SHP77 treated with DMSO at 0.1 percent for 48 hours (cell line): Measurements from ENCODE around the gene ECSIT.

Experiments used
- DNase-seq: peaks from one replicate; lab custom pipeline; 2025; lab: John Stamatoyannopoulos, UW

The ECSIT gene

GRCh38 chr19:11499890-11500420 lies 29.0 kb downstream of the ECSIT start:
- no peak for DNase-seq

DNA sequence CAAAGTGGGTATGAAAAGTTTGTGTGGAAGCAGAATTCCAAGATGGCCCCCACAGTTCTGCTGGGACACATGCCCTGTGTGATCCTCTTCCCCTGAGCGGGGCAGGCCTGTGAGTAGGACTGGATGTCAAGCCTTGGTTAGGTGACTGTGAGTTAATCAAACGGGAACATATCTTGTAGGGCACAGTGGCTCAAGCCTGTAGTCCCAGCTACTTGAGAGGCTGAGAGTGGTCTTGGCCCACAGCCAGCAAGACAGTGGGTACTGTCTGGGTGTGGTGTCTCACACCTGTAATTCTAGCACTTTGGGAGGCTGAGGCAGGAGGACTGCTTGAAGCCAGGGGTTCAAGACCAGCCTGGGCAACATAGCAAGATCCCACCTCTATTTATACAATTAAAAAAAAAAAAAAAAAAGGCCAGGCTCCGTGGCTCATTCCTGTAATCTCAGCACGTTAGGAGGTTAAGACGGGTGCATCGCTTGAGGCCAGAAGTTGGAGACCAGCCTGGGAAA lies 29.7 kb downstream of the ECSIT start:
- DNase-seq: no peak

GRCh38 chr19:11496391-11497163 lies 32.4 kb downstream of the ECSIT start:
- DNase-seq: peak; percentile 26

DNA sequence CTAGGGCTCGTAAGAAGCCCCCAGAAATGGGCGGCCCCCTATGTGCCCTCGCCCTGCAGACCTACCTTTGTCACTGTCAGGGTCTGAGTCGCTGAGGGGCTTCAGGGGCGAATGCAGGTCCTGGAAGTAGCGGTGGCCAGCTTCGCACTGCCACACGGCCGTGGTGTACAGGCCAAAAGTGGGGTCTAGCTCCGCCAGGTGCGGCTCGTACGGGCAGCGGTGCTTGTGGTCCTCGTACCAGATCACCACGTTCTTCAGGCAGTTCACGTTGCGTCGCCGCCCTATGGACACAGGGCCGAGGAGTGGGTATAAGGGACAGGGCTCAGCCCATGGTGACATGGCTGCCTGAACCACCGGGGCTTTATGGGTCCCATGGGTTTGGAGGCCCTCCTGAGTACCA lies 33.0 kb downstream of the ECSIT start:
- DNase-seq: no peak

GRCh38 chr19:11495481-11495880 lies 33.5 kb downstream of the ECSIT start:
- no peak for DNase-seq

DNA sequence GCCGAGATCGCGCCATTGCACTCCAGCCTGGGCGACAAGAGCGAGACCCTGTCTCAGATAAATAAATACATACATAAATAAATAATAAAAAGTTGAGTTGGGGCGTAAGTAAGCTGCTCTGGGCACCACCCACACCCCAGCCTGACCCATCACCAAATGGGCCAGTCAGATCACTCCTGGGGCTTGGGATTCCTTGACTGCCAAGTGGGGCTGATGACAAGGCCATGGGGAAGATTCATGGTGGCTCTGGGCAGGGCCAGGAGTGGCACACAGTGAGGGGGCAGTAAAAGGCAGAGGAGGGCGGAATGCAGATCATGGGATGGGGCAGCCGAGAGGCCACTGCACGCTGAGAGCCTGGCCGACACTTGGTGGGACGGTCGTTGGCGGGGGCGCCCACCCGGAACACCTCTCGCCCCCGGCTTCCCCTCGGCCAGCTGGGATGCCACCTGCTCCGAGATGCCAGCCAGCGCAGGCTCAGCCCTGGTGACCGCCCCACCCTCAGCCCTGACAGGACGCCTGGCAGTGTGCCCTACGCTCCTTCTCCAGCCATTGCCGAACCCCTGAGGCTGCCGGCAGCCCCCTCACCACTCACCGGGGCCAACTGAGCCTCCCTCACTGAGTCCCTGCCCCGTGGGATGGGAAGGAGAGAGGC lies 34.2 kb downstream of the ECSIT start:
- no peak for DNase-seq

GRCh38 chr19:11489378-11489777 lies 39.6 kb downstream of the ECSIT start:
- no peak for DNase-seq

GRCh38 chr19:11486661-11487503 lies 42.1 kb downstream of the ECSIT start:
- no peak for DNase-seq

- DNase-seq: no peak
Measured at GRCh38 chr19:11485245-11485837, 43.6 kb downstream of the ECSIT start.

GRCh38 chr19:11483366-11484111 lies 45.4 kb downstream of the ECSIT start:
- DNase-seq: no peak

DNA sequence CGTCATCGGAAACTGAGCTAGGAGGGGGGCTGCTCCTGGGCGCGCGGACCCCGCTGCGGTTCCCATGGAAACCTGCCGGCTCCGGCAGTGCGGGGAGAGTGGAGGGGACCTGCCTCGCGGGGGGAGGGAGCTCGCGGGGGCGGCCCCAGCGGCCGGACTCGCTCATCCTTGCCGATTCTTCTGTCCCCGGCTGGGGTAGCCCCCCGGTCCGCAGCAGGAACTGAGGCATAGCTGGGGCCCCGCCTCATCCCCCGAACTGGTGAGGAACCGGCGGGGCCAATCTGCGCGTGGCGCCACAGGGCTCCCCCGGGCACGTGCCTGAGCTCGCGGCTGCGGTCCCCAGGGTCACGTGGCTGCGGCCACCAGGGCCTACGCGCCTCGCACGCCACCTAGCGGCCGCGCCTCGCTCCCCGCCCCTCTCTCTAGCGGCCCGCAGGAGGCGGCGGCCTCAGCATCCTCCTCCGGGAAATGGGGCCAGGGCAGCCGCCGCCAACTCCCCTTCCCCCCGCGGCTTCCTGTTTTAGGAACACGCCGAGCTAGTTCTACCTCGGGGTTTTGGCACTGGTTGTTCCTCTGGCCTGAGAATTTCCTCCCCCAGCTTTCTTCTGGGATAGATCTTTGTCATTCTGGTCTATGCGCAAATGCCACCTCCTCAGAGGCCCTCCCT lies 46.4 kb downstream of the ECSIT start:
- peak; percentile 59 for DNase-seq

DNA sequence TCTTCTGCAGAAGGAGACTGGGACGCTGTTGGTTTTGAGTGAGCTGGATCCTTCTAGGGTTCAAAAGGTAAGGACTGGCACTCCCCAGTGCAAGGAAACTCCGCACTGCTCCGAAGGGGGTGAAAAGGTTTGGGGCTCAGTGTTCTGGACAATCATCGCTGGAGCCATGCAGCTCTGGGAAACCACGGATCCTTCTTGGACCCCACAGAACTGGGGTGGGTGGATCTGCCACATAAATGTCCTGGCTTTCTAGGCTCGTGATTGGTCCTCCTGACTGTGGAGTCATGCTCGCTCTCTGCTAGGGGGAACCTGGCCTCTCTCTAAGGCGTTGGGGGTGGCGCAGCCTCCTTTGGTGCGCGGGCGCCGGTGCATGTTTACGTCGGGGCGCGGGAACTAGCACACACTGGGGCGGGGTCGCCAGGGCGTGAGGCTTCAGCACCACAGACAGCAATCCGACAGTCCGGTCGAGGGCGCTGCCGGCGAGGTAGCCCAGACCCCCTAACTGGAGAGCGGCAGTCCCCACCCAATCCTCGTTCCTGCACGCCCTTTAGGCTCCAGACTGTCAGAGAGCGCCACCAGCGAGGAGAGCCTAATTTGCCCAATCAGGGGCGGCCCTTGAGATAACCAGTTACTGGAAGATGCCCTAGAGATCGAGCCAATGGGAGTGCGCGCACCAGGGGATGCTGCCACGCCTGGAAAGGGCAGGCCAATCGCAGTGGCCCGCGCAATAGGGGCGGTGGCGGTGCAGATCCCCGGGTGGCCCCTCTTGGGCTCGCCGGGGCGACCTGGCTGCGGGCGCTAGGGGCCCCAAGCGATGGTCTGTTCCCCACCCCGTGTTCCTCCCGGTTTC lies 47.2 kb downstream of the ECSIT start:
- DNase-seq: peak; percentile 88

GRCh38 chr19:11480715-11481533 lies 48.0 kb downstream of the ECSIT start, which contains the start of gene ELAVL3:
TSS of gene ELAVL3 (minus strand) at chr19:11481046. CDS start at chr19:11480608, 438 bp downstream.
- no peak for DNase-seq

DNA sequence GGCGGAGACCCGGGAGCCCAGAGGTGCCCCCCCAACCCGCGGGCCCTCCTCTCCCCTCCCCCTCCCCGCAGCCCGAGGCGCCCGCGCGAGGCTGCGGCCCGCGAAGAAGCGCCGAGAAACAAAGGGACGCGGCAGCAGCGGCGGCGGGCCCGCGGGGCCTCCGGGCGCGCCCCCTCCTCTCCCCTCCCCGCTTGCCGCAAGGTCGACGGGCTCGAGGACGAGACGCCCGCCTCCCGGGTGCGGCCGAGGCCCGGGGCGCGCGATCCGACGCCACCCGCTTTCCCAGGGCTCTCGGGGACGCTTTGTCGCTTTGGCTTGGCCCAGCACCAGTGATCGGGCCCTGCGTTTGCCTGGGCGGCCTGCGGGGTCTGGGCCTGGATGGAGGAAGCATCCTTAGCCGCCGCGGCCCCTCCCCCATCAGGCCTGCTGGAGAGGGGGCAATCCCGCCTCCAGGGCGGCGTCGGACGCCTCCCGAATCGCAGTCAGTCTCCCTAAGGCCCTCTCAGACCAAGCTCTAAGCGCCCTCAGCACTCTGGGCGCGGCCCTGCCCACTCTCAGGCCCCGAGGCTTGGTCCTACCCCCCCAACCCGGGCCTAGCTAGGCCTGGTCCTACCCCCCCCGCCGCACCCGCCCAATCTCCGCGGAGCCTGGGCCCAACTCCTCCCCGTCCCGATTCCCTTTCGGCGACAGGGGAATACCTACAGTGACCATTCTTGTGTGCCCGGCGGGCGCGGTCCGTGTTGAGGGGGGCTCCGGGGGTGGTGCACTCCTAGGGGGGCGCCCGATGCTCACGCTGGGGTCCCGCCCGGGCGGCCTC lies 48.8 kb downstream of the ECSIT start:
- DNase-seq: no peak

- DNase-seq: peak; percentile 47
Measured at GRCh38 chr19:11479090-11479897, 49.6 kb downstream of the ECSIT start.

DNA sequence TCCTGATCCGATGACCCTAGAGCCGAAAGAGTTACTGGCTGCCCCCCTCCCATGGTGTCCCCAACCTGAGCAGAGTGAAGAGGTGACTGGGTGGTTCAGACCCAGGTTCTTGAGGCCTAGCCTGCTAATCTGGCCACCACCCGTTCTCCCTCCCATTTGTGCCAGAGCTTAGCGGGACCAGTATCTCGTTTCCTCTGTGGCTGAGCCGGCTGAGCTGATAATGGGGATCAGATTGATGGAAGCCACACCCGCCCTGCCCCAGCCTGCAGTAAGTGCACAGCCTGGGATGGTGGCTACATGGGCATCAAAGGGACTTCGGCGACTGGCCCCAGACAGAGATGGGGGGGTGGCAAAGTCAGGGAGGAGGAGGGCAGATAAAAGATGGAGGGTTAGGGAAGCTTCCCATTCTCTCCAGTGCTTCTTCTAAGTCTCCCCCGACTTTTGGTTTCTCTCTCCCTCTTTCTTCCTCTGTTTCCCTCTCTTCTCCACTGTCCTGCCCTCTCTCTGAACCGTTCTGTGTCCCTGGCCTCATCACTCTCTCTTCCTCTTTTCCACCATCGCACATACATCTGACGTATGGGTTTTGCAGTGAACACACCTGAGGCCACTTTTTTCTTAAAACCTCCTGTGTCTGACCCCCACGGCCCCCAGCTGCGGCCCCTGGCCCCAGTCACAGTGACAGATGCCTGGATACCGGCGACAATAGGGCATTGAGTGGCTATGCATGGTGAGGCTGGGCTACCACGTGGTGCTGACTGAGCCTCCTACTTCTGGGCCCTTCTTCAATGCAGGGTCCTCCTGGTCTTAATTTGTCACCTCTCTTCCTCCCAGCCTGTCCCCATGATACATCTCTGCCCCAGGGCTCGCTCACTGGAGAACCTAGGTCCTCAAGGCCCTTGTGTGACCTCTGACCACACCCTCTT lies 50.5 kb downstream of the ECSIT start:
- no peak for DNase-seq
